ENCODE data around the gene DRG2.

DRG2 gene

GRCh38 chr17:18116078-18116477 is 28.3 kb downstream of the DRG2 start:
- no peak for DNase-seq (ENCODE audit: low read depth)

- no peak for DNase-seq (ENCODE audit: low read depth)
Observed at GRCh38 chr17:18117533-18117932, 29.8 kb downstream of the DRG2 start.

GRCh38 chr17:18117982-18118975 is 30.5 kb downstream of the DRG2 start:
- DNase-seq (ENCODE audit: low read depth), result no peak

- DNase-seq (ENCODE audit: low read depth), result no peak
Observed at GRCh38 chr17:18119166-18119745, 31.5 kb downstream of the DRG2 start.

- no peak for DNase-seq (ENCODE audit: low read depth)
Observed at GRCh38 chr17:18119938-18120337, 32.2 kb downstream of the DRG2 start.

- DNase-seq (ENCODE audit: low read depth), result no peak
Observed at GRCh38 chr17:18120461-18121017, 32.8 kb downstream of the DRG2 start.

- no peak for DNase-seq (ENCODE audit: low read depth)
Observed at GRCh38 chr17:18121144-18121910, 33.6 kb downstream of the DRG2 start.

- no peak for DNase-seq (ENCODE audit: low read depth)
Observed at GRCh38 chr17:18122990-18123753, 35.4 kb downstream of the DRG2 start.

- DNase-seq (ENCODE audit: low read depth), result no peak
Observed at GRCh38 chr17:18124345-18125126, 36.8 kb downstream of the DRG2 start.

GRCh38 chr17:18129041-18129502 is 41.3 kb downstream of the DRG2 start:
- no peak for DNase-seq (ENCODE audit: low read depth)

GRCh38 chr17:18132711-18133110 is 45.0 kb downstream of the DRG2 start:
- DNase-seq (ENCODE audit: low read depth), result no peak

- DNase-seq (ENCODE audit: low read depth), result no peak
Observed at GRCh38 chr17:18136357-18136756, 48.6 kb downstream of the DRG2 start.

- no peak for DNase-seq (ENCODE audit: low read depth)
Observed at GRCh38 chr17:18138065-18138749, 50.5 kb downstream of the DRG2 start.

- no peak for DNase-seq (ENCODE audit: low read depth)
Observed at GRCh38 chr17:18139092-18139491, 51.3 kb downstream of the DRG2 start.

GRCh38 chr17:18139498-18139897 is 51.8 kb downstream of the DRG2 start:
- no peak for DNase-seq (ENCODE audit: low read depth)

GRCh38 chr17:18139949-18140348 is 52.2 kb downstream of the DRG2 start:
- no peak for DNase-seq (ENCODE audit: low read depth)

GRCh38 chr17:18140648-18141047 is 52.9 kb downstream of the DRG2 start:
- DNase-seq (ENCODE audit: low read depth), result no peak

GRCh38 chr17:18141210-18141803 is 53.6 kb downstream of the DRG2 start:
- peak; percentile 16 for DNase-seq (ENCODE audit: low read depth)

- no peak for DNase-seq (ENCODE audit: low read depth)
Observed at GRCh38 chr17:18142417-18142816, 54.7 kb downstream of the DRG2 start.
